SH-SY5Y (cell line): Measurements from ENCODE around the gene SPTBN5.

Experiments used
- GATA2 ChIP-seq: IDR thresholded peaks from 2 replicates; pipeline ENCODE4 v1.6.1; 2011; ENCODE audit warnings: mild to moderate bottlenecking, low read depth, low read length
- GATA3 ChIP-seq: IDR thresholded peaks from 2 replicates; pipeline ENCODE4 v1.6.1; 2011; ENCODE audit warnings: low read depth, mild to moderate bottlenecking, low read length, moderate library complexity

The SPTBN5 gene

GRCh38 chr15:41893422-41894250, at the start of gene SPTBN5:
Gene SPTBN5, minus strand, starts transcription at chr15:41894053. Its CDS starts 556 bp downstream, at chr15:41893497.
- TF ChIP-seq GATA2 (peak; percentile 98), GATA3 (no peak; the same call in 1 of the 2 replicates)

- TF ChIP-seq GATA3 (no peak), GATA2 (no peak)
Observed at GRCh38 chr15:41942886-41943285, 49.0 kb upstream of the SPTBN5 start.

GRCh38 chr15:41941644-41942415, 48.0 kb upstream of the SPTBN5 start:
- TF ChIP-seq GATA2 (no peak), GATA3 (no peak)

- TF ChIP-seq GATA2, result no peak
- TF ChIP-seq GATA3, result no peak
Observed at GRCh38 chr15:41940441-41940857, 46.6 kb upstream of the SPTBN5 start.

- TF ChIP-seq GATA3 (no peak), GATA2 (no peak)
Observed at GRCh38 chr15:41939986-41940385, 46.1 kb upstream of the SPTBN5 start.

GRCh38 chr15:41937568-41937923, 43.7 kb upstream of the SPTBN5 start:
- TF ChIP-seq GATA2 (no peak), GATA3 (no peak)

GRCh38 chr15:41936649-41937567, 43.1 kb upstream of the SPTBN5 start:
- TF ChIP-seq GATA3 (no peak), GATA2 (no peak)

GRCh38 chr15:41936155-41936554, 42.3 kb upstream of the SPTBN5 start:
- TF ChIP-seq GATA2 (no peak), GATA3 (no peak)

GRCh38 chr15:41935566-41936020, 41.7 kb upstream of the SPTBN5 start:
- TF ChIP-seq GATA2 (no peak), GATA3 (no peak)

- TF ChIP-seq GATA2 (no peak), GATA3 (no peak)
Observed at GRCh38 chr15:41934843-41935242, 41.0 kb upstream of the SPTBN5 start.

- TF ChIP-seq GATA2 (no peak), GATA3 (no peak)
Observed at GRCh38 chr15:41933771-41934170, 39.9 kb upstream of the SPTBN5 start.

GRCh38 chr15:41933326-41933725, 39.5 kb upstream of the SPTBN5 start:
- TF ChIP-seq GATA2, result no peak
- no peak for TF ChIP-seq GATA3

- TF ChIP-seq GATA2, result no peak
- no peak for TF ChIP-seq GATA3
Observed at GRCh38 chr15:41932511-41933289, 38.8 kb upstream of the SPTBN5 start.
